Measurements from ENCODE around the gene TTC7B.
A peak's percentile ranks its signal among the peaks of the same experiment; 100 is the strongest.

TTC7B gene

GRCh38 chr14:90796329-90796728 lies 19.9 kb downstream of the TTC7B start:
- H3K4me3 ChIP-seq (ENCODE audit: low read depth, low read length): no peak overlapping the region
- no peak for TF ChIP-seq MYC (IDR thresholded peaks at IDR 0.05; ENCODE audit: low read depth, low read length)
- no peak for TF ChIP-seq CTCF (IDR thresholded peaks at IDR 0.05; ENCODE audit: low read depth, low read length)
- TF ChIP-seq MAX (IDR thresholded peaks at IDR 0.05; ENCODE audit: low read depth, low read length): no peak
- TF ChIP-seq POLR2A (IDR thresholded peaks at IDR 0.05; ENCODE audit: extremely low read depth, insufficient read length): no peak
- peak; percentile 73 for DNase-seq (ENCODE audit: low read depth)

- DNase-seq (ENCODE audit: low read depth): peak; percentile 59
- no peak for TF ChIP-seq MAX (IDR thresholded peaks at IDR 0.05; ENCODE audit: low read depth, low read length)
- no peak for TF ChIP-seq POLR2A (IDR thresholded peaks at IDR 0.05; ENCODE audit: extremely low read depth, insufficient read length)
- H3K4me3 ChIP-seq (ENCODE audit: low read depth, low read length): no peak overlapping the region
Measured at GRCh38 chr14:90795744-90796143, 20.5 kb downstream of the TTC7B start.

- no peak overlapping the region for H3K4me3 ChIP-seq (ENCODE audit: low read depth, low read length)
- no peak for DNase-seq (ENCODE audit: low read depth)
- no peak for TF ChIP-seq MYC (IDR thresholded peaks at IDR 0.05; ENCODE audit: low read depth, low read length)
- no peak for TF ChIP-seq POLR2A (IDR thresholded peaks at IDR 0.05; ENCODE audit: extremely low read depth, insufficient read length)
- no peak for TF ChIP-seq CTCF (IDR thresholded peaks at IDR 0.05; ENCODE audit: low read depth, low read length)
- no peak for TF ChIP-seq MAX (IDR thresholded peaks at IDR 0.05; ENCODE audit: low read depth, low read length)
Measured at GRCh38 chr14:90791486-90791885, 24.7 kb downstream of the TTC7B start.

- no peak overlapping the region for H3K4me3 ChIP-seq (ENCODE audit: low read depth, low read length)
- DNase-seq (ENCODE audit: low read depth): peak; percentile 88
- no peak for TF ChIP-seq MYC (IDR thresholded peaks at IDR 0.05; ENCODE audit: low read depth, low read length)
- TF ChIP-seq MAX (IDR thresholded peaks at IDR 0.05; ENCODE audit: low read depth, low read length): 0 out of 2 replicates have a peak, but pooled peaks have one; percentile 8
Measured at GRCh38 chr14:90788031-90788430, 28.2 kb downstream of the TTC7B start.

- DNase-seq (ENCODE audit: low read depth): no peak
- TF ChIP-seq MYC (IDR thresholded peaks at IDR 0.05; ENCODE audit: low read depth, low read length) (no peak), MAX (IDR thresholded peaks at IDR 0.05; ENCODE audit: low read depth, low read length) (no peak), CTCF (IDR thresholded peaks at IDR 0.05; ENCODE audit: low read depth, low read length) (no peak), POLR2A (IDR thresholded peaks at IDR 0.05; ENCODE audit: extremely low read depth, insufficient read length) (no peak)
- H3K4me3 ChIP-seq (ENCODE audit: low read depth, low read length): no peak overlapping the region
Measured at GRCh38 chr14:90785876-90786450, 30.3 kb downstream of the TTC7B start.

- DNase-seq (ENCODE audit: low read depth): peak; percentile 64
- no peak for TF ChIP-seq MYC (IDR thresholded peaks at IDR 0.05; ENCODE audit: low read depth, low read length)
- TF ChIP-seq POLR2A (IDR thresholded peaks at IDR 0.05; ENCODE audit: extremely low read depth, insufficient read length): no peak
- TF ChIP-seq MAX (IDR thresholded peaks at IDR 0.05; ENCODE audit: low read depth, low read length): no peak
- peak; percentile 32 for TF ChIP-seq CTCF (IDR thresholded peaks at IDR 0.05; ENCODE audit: low read depth, low read length)
- no peak overlapping the region for H3K4me3 ChIP-seq (ENCODE audit: low read depth, low read length)
Measured at GRCh38 chr14:90785471-90785870, 30.8 kb downstream of the TTC7B start.

Data from NB4 (cell line).